Peyer's patch (tissue), 4 donors: Measurements from ENCODE around the gene FGF1.

Experiments
- POLR2A ChIP-seq, 2 donors: fragments of 450-650 bp; IDR thresholded peaks; one replicate each; pipeline ENCODE4 v1.5.1; 2017; ENCODE audit warnings: antibody characterized with exemption in 2 of 2, mild to moderate bottlenecking in 2 of 2, moderate library complexity in 2 of 2
- TF ChIP-seq, protein P1 (sequence below), 6 experiments: fragments of 450-650 bp in 4 of 6; fragments of 200-600 bp in 2 of 6; sonication (generic) in 1 of 6; IDR thresholded peaks; one replicate each; pipeline ENCODE4 v1.5.1; 2017 to 2019; ENCODE audit warnings: antibody characterized with exemption in 6 of 6, mild to moderate bottlenecking in 3 of 6, moderate library complexity in 1 of 6

DNA sequence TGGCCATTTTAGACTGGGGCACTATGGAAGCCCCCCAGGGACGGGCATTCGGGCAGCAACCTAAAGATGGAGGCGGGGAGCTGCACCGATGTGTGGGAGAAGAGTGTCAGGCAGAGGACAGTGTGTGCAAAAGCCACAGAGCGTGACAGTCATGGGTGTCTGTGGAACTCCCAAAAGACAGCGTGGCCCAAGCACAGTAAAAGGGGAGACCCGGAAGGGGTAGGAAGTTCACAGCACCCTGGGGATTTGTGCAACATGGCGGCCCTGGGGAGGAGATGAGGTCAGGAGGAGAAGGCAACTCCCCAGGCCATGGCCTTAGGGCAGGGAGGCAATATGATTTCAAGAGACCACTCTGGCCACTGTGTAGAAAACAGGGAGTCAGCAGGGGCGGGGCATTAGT is 38.9 kb upstream of the FGF1 start:
- TF ChIP-seq POLR2A (IDR thresholded peaks at IDR 0.05) = no peak
- TF ChIP-seq, protein P1, sequence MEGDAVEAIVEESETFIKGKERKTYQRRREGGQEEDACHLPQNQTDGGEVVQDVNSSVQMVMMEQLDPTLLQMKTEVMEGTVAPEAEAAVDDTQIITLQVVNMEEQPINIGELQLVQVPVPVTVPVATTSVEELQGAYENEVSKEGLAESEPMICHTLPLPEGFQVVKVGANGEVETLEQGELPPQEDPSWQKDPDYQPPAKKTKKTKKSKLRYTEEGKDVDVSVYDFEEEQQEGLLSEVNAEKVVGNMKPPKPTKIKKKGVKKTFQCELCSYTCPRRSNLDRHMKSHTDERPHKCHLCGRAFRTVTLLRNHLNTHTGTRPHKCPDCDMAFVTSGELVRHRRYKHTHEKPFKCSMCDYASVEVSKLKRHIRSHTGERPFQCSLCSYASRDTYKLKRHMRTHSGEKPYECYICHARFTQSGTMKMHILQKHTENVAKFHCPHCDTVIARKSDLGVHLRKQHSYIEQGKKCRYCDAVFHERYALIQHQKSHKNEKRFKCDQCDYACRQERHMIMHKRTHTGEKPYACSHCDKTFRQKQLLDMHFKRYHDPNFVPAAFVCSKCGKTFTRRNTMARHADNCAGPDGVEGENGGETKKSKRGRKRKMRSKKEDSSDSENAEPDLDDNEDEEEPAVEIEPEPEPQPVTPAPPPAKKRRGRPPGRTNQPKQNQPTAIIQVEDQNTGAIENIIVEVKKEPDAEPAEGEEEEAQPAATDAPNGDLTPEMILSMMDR (IDR thresholded peaks at IDR 0.05) = no peak
